GM04503 (cell line): ENCODE results near the gene MGAT4B.
A peak's percentile ranks its signal among the peaks of the same experiment; 100 is the strongest.

Experiments used
- DNase-seq: peaks from one replicate; pipeline ENCODE4 v3.0.0-alpha.2; 2012; ENCODE audit warnings: low read depth

Gene MGAT4B

GRCh38 chr5:179768326-179769085, 38.2 kb downstream of the MGAT4B start:
- no peak for DNase-seq

GRCh38 chr5:179767496-179768100, 39.1 kb downstream of the MGAT4B start:
- no peak for DNase-seq

GRCh38 chr5:179766726-179767455, 39.8 kb downstream of the MGAT4B start:
- no peak for DNase-seq

GRCh38 chr5:179766021-179766725, 40.5 kb downstream of the MGAT4B start:
- DNase-seq: no peak

GRCh38 chr5:179765400-179765799, 41.3 kb downstream of the MGAT4B start:
- peak; percentile 61 for DNase-seq

- no peak for DNase-seq
These were observed 42.6 kb downstream of the MGAT4B start for GRCh38 chr5:179764056-179764455.

- no peak for DNase-seq
These were observed 43.3 kb downstream of the MGAT4B start for GRCh38 chr5:179763215-179763945.

GRCh38 chr5:179762781-179763176, 43.9 kb downstream of the MGAT4B start:
- DNase-seq: no peak

- DNase-seq: peak; percentile 43
These were observed 44.4 kb downstream of the MGAT4B start for GRCh38 chr5:179762079-179762780.

GRCh38 chr5:179759581-179760551, 46.8 kb downstream of the MGAT4B start:
- no peak for DNase-seq

- DNase-seq: no peak
These were observed 47.7 kb downstream of the MGAT4B start for GRCh38 chr5:179758955-179759354.

- DNase-seq: no peak
These were observed 51.6 kb downstream of the MGAT4B start for GRCh38 chr5:179755022-179755421.

- DNase-seq: no peak
These were observed 52.7 kb downstream of the MGAT4B start for GRCh38 chr5:179753971-179754370.

GRCh38 chr5:179749857-179750508, 56.7 kb downstream of the MGAT4B start:
- DNase-seq: no peak

GRCh38 chr5:179747811-179748210, 58.9 kb downstream of the MGAT4B start:
- no peak for DNase-seq
